SK-N-SH (cell line): ENCODE measurements around the gene TGFBI.

ENCODE experiments used
- CTCF ChIP-seq: fragments of 200-600 bp; sonication (generic); IDR thresholded peaks from 2 replicates; pipeline ENCODE4 v1.6.1; 2017; ENCODE audit warnings: antibody characterized with exemption, mild to moderate bottlenecking, moderate library complexity
- EP300 ChIP-seq, 2 experiments: IDR thresholded peaks; 2 replicates each; pipeline versions ENCODE4 v1.4.0 to v1.6.1; 2012; ENCODE audit warnings: borderline replicate concordance in 1 of 2, low read depth in 1 of 2, low read length in 1 of 2
- EZH2phosphoT487 ChIP-seq: fragments of 200-600 bp; sonication (generic); IDR thresholded peaks from 2 replicates; pipeline ENCODE4 v1.6.1; 2017; ENCODE audit warnings: low read depth, mixed run types, mild to moderate bottlenecking, antibody characterized with exemption, moderate library complexity, borderline replicate concordance
- GABPA ChIP-seq: IDR thresholded peaks from 2 replicates; pipeline ENCODE4 v1.4.0; 2012; ENCODE audit warnings: low read depth, mild to moderate bottlenecking
- MAX ChIP-seq: IDR thresholded peaks from 2 replicates; pipeline ENCODE4 v1.4.0; 2012; ENCODE audit warnings: low read depth
- NRF1 ChIP-seq: IDR thresholded peaks from 2 replicates; pipeline ENCODE4 v1.6.1; 2012; ENCODE audit warnings: low read depth, mild to moderate bottlenecking, low read length
- PBX3 ChIP-seq: IDR thresholded peaks from 2 replicates; pipeline ENCODE4; 2012
- RFX5 ChIP-seq: IDR thresholded peaks from 2 replicates; pipeline ENCODE4 v1.6.1; 2012; ENCODE audit warnings: mild to moderate bottlenecking, improper control_type of control experiment, low read length

- TF ChIP-seq CTCF (no peak), MAX (no peak), NRF1 (no peak), EZH2phosphoT487 (no peak), EP300 (IDR thresholded peaks at IDR 0.05; ENCODE audit: borderline replicate concordance in 1 of 2, low read depth in 1 of 2, low read length in 1 of 2) (no peak), PBX3 (no peak), GABPA (no peak), RFX5 (no peak)
These were observed 29.9 kb upstream of the TGFBI start for GRCh38 chr5:135998889-135999288.
